Spinal cord (tissue), 4 donors: ENCODE results near the gene MAP1A. TPM values are rescaled to one million over a fixed set of nuclear protein-coding genes. Genes with fewer than 3 reads are reported as not detected.

Experiments
- polyA plus RNA-seq, 2 donors: library from polyadenylated mRNA; unstranded; fragments of 120-200 nt; gene quantifications; one replicate each; pipeline ENCODE4 v1.2.1, GENCODE V29; 2013; ENCODE audit not compliant: insufficient read length in 2 of 2
- total RNA-seq, 2 donors: library from RNA; depleted of rRNA in 1 of 2; stranded (reverse); fragments of 120-200 nt in 1 of 2; fragments of >200 nt in 1 of 2; gene quantifications; one replicate each; pipeline versions ENCODE4 v1.2.3 to v1.2.4, GENCODE V29; 2013 to 2014

Gene MAP1A
- total and polyA plus RNA-seq, 4 donors = 71.6 to 230 (median 168) TPM

Other genes with a start within 250 kb of the MAP1A start
- not detected for gene TGM7, start 215.4 kb upstream of the MAP1A start, total RNA-seq
- not detected for gene TGM7, start 215.4 kb upstream of the MAP1A start, polyA plus RNA-seq
- gene LCMT2, start 187.0 kb upstream of the MAP1A start, total RNA-seq = 10 to 100 TPM; 10.3 to 16.4 TPM
- gene LCMT2, start 187.0 kb upstream of the MAP1A start, polyA plus RNA-seq = 10 to 100 TPM; 12.0 to 12.8 TPM
- 10 to 100 TPM; 28.5 to 29.1 TPM for gene ZSCAN29, start 146.6 kb upstream of the MAP1A start, total RNA-seq
- 10 to 100 TPM; 22.3 to 25.2 TPM for gene ZSCAN29, start 146.6 kb upstream of the MAP1A start, polyA plus RNA-seq
- 10 to 100 TPM; 12.6 to 22.0 TPM for gene TUBGCP4, start 146.5 kb upstream of the MAP1A start, total RNA-seq
- 10 to 100 TPM; 23.3 to 28.9 TPM for gene TUBGCP4, start 146.5 kb upstream of the MAP1A start, polyA plus RNA-seq
- 100 to 1,000 TPM in 1 of 2 donors, 10 to 100 TPM in 1; 96.0 to 109 TPM for gene TP53BP1, start 24.5 kb upstream of the MAP1A start, total RNA-seq
- 10 to 100 TPM; 78.8 to 81.5 TPM for gene TP53BP1, start 24.5 kb upstream of the MAP1A start, polyA plus RNA-seq
- 10 to 100 TPM; 25.7 to 33.6 TPM for gene PPIP5K1, start 72.6 kb downstream of the MAP1A start, total RNA-seq
- 10 to 100 TPM; 28.0 to 43.3 TPM for gene PPIP5K1, start 72.6 kb downstream of the MAP1A start, polyA plus RNA-seq
- 10 to 100 TPM; 12.8 to 17.7 TPM for gene CKMT1B, start 76.4 kb downstream of the MAP1A start, total RNA-seq
- gene CKMT1B, start 76.4 kb downstream of the MAP1A start, polyA plus RNA-seq = 100 to 1,000 TPM in 1 of 2 donors, 10 to 100 TPM in 1; 91.5 to 120 TPM
- gene STRC, start 101.2 kb downstream of the MAP1A start, total RNA-seq = 1 to 10 TPM in 1 of 2 donors, under 1 TPM in 1; 0.59 to 1.5 TPM
- gene STRC, start 101.2 kb downstream of the MAP1A start, polyA plus RNA-seq = 1 to 10 TPM; 3.1 to 7.0 TPM
- 1 to 10 TPM; 2.6 to 5.1 TPM for gene CATSPER2, start 131.2 kb downstream of the MAP1A start, total RNA-seq
- gene CATSPER2, start 131.2 kb downstream of the MAP1A start, polyA plus RNA-seq = 10 to 100 TPM in 1 of 2 donors, 1 to 10 TPM in 1; 7.5 to 15.6 TPM
- gene CKMT1A, start 176.3 kb downstream of the MAP1A start, total RNA-seq = 10 to 100 TPM in 1 of 2 donors, 1 to 10 TPM in 1; 7.1 to 21.5 TPM
- 10 to 100 TPM; 48.9 to 54.7 TPM for gene CKMT1A, start 176.3 kb downstream of the MAP1A start, polyA plus RNA-seq
- 100 to 1,000 TPM; 120 to 175 TPM for gene PDIA3, start 228.8 kb downstream of the MAP1A start, total RNA-seq
- 100 to 1,000 TPM; 268 to 272 TPM for gene PDIA3, start 228.8 kb downstream of the MAP1A start, polyA plus RNA-seq